ENCODE measurements around the gene GDF7.
"Not testable (repeated sequence)": the region's sequence is repeated elsewhere in the genome, so short reads cannot be mapped to it uniquely, and the experiment has no call there.

The GDF7 gene

GRCh38 chr2:20707601-20708000 lies 40.7 kb downstream of the GDF7 start:
- DNase-seq: no peak

GRCh38 chr2:20711641-20712040 lies 44.7 kb downstream of the GDF7 start:
- DNase-seq: not testable (repeated sequence)

GRCh38 chr2:20713585-20713984 lies 46.6 kb downstream of the GDF7 start:
- DNase-seq: not testable (repeated sequence)

DNA sequence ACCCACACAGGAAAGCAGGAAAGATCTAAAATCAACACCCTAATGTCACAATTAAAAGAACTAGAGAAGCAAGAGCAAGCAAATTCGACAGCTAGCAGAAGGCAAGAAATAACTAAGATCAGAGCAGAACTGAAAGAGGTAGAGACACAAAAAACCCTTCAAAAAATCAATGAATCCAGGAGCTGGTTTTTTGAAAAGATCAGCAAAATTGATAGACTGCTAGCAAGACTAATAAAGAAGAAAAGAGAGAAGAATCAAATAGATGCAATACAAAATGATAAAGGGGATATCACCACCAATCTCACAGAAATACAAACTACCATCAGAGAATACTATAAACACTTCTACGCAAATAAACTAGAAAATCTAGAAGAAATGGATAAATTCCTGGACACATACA lies 47.5 kb downstream of the GDF7 start:
- DNase-seq: not testable (repeated sequence)

GRCh38 chr2:20716164-20716563 lies 49.2 kb downstream of the GDF7 start:
- DNase-seq: not testable (repeated sequence)

GRCh38 chr2:20717641-20718040 lies 50.7 kb downstream of the GDF7 start:
- no peak for DNase-seq

GRCh38 chr2:20722592-20723240 lies 55.8 kb downstream of the GDF7 start:
- no peak for DNase-seq

GRCh38 chr2:20723543-20723942 lies 56.6 kb downstream of the GDF7 start:
- no peak for DNase-seq

DNA sequence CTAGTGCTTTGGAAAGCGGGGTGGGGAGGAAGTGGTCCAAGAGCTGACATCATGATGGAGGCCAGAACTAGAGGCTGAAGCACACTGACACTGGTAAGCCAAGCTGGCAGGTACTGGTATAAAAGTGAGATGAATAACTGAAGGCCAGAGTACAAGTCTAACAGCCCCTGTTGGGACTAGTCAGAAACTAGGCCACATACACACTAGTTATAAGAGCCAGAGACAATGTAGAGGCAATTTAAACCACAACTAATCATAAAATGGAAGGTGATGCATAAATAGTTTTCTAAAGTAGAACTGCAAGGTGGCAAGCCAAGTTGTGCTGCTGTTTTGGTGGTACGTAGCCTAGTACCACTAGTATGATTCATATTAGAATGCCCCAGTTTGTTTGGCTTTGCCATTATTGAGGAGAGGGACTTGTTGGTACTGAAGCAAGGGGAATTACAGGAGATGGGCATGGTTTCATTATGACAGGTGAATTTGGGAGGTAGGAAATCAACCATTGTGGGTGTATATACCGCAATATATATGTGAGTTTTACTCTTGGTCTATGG lies 57.6 kb downstream of the GDF7 start:
- DNase-seq: no peak

DNA sequence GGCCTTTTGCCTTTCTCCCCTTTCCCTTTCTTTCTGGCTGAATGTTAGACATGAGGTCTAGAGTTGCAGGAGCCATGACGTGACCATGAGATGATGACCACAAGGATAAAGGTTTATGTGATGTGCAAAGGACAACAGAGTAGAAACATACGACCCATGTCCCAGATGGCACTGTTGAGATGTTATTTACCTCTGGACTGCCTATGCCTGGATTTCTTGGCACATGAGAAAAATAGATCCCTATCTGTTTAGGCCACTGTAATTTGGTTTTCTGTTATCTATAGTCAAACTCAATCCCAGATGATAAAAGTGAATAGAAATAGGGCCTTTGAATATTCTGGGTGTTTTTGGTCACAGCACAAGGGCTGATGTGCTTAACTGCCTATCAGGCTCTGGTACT lies 58.8 kb downstream of the GDF7 start:
- DNase-seq: no peak

- no peak for DNase-seq
Observed at GRCh38 chr2:20726913-20727312, 60.0 kb downstream of the GDF7 start.

DNA sequence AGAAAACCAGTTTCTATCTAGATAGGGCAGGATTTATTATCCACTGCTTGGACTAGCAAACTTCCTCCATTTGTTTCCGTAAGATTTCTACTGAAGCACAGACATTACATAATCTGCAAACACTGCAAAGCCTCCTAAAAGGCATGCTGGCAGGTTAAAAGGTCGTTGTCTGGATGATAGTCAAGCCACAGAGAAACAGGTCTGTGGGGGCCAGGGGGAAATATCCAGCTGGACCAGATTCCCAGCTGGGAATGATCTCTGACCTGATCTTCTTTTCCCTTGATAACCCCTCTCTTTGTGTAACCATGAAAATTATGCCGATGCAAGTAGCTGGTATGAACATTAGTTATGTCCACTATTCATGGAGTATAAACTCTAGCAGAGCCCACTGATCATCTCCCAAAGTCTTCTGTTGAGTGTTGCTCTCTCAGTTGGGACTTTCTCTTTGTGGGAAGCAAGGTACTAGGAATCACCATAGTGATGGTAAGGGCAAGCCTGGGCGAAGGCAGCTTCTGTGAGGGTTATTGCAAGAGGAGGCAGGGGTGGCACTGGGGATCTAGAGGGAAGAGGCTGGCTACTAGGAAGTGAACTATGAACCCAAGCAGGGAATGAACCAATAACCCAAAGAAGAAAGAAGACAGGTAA lies 61.3 kb downstream of the GDF7 start:
- DNase-seq: no peak

Measured in CD4-positive, alpha-beta T cell treated with Interleukin-21 for 1 hour (primary cell).